Measurements from ENCODE around the gene HPS4. TPM values are rescaled to one million over a fixed set of nuclear protein-coding genes. Genes with fewer than 3 reads are reported as not detected.

The HPS4 gene
- polyA plus RNA-seq, 1 of the 3 experiments (the other 2 are of a cell fraction) = 22.5 TPM

DNA sequence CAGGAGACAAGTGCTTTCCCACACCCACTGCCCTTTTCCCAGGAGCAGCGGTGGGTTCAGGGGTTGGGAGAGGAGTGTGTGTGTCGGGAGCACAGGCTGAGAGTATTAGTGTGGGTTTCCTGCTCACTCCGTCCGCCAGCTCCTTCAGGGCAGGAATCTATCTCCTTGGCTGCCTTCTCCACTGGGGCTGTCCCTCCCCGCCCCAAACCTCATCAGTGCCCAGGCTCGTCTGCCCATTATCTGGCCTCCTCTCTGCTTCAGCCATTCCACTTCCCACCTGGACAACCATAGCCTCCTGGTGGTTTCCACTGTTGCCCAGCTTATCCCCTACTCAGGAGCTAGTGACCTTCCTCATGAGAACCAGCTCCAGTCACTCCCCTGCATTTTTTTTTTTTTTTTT, 34.6 kb downstream of the HPS4 start:
- no peak overlapping the region for H3K4me2 ChIP-seq
- no peak for DNase-seq
- H3K9me2 ChIP-seq = no peaks in the 10 kb centered on the region
- ChIA-PET POLR2A (no interaction called here), CTCF (interaction anchor here (2.2 to 2.3 kb wide), 2 partner anchors 12 to 84 kb away, joined by 6 to 20 read pairs; no protein-coding TSS in a partner anchor)
- WGBS (ENCODE audit: low lambda C conversion rate) = 100% methylated on average over 4 of the region's 6 CpGs
- H3K27me3 ChIP-seq (ENCODE audit: insufficient read depth) = no peaks in the 10 kb centered on the region
- TF ChIP-seq NFIC (IDR thresholded peaks at IDR 0.05; ENCODE audit: borderline replicate concordance) = no peak
- TF ChIP-seq, protein P1, sequence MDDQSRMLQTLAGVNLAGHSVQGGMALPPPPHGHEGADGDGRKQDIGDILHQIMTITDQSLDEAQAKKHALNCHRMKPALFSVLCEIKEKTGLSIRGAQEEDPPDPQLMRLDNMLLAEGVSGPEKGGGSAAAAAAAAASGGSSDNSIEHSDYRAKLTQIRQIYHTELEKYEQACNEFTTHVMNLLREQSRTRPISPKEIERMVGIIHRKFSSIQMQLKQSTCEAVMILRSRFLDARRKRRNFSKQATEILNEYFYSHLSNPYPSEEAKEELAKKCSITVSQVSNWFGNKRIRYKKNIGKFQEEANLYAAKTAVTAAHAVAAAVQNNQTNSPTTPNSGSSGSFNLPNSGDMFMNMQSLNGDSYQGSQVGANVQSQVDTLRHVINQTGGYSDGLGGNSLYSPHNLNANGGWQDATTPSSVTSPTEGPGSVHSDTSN (IDR thresholded peaks at IDR 0.05) = no peak
- no peak for TF ChIP-seq NRF1 (IDR thresholded peaks at IDR 0.05; ENCODE audit: low read depth, low read length)
- no peak for TF ChIP-seq FOXJ3 (CRISPR knock-in tag; IDR thresholded peaks at IDR 0.05)
- no peak for TF ChIP-seq RFX5 (IDR thresholded peaks at IDR 0.05; ENCODE audit: low read length)
- TF ChIP-seq TEAD4 (IDR thresholded peaks at IDR 0.05; ENCODE audit: borderline replicate concordance, insufficient read depth) = no peak
- TF ChIP-seq JUND (IDR thresholded peaks at IDR 0.05) = no peak
- TF ChIP-seq, protein P2, sequence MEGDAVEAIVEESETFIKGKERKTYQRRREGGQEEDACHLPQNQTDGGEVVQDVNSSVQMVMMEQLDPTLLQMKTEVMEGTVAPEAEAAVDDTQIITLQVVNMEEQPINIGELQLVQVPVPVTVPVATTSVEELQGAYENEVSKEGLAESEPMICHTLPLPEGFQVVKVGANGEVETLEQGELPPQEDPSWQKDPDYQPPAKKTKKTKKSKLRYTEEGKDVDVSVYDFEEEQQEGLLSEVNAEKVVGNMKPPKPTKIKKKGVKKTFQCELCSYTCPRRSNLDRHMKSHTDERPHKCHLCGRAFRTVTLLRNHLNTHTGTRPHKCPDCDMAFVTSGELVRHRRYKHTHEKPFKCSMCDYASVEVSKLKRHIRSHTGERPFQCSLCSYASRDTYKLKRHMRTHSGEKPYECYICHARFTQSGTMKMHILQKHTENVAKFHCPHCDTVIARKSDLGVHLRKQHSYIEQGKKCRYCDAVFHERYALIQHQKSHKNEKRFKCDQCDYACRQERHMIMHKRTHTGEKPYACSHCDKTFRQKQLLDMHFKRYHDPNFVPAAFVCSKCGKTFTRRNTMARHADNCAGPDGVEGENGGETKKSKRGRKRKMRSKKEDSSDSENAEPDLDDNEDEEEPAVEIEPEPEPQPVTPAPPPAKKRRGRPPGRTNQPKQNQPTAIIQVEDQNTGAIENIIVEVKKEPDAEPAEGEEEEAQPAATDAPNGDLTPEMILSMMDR (IDR thresholded peaks at IDR 0.05) = no peak
- no peak for TF ChIP-seq FOSL2 (IDR thresholded peaks at IDR 0.05; ENCODE audit: borderline replicate concordance, low read depth)
- TF ChIP-seq ELF1 (IDR thresholded peaks at IDR 0.05) = no peak
- TF ChIP-seq RXRA (IDR thresholded peaks at IDR 0.05; ENCODE audit: borderline replicate concordance, low read depth) = no peak
- TF ChIP-seq POLR2AphosphoS5 (IDR thresholded peaks at IDR 0.05; ENCODE audit: low read depth, low read length) = no peak
- TF ChIP-seq, protein P3, sequence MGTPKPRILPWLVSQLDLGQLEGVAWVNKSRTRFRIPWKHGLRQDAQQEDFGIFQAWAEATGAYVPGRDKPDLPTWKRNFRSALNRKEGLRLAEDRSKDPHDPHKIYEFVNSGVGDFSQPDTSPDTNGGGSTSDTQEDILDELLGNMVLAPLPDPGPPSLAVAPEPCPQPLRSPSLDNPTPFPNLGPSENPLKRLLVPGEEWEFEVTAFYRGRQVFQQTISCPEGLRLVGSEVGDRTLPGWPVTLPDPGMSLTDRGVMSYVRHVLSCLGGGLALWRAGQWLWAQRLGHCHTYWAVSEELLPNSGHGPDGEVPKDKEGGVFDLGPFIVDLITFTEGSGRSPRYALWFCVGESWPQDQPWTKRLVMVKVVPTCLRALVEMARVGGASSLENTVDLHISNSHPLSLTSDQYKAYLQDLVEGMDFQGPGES (IDR thresholded peaks at IDR 0.05; ENCODE audit: low read depth, low read length) = no peak
- TF ChIP-seq, protein P4, sequence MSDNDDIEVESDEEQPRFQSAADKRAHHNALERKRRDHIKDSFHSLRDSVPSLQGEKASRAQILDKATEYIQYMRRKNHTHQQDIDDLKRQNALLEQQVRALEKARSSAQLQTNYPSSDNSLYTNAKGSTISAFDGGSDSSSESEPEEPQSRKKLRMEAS (IDR thresholded peaks at IDR 0.05; ENCODE audit: low read depth) = no peak
- TF ChIP-seq EZH2phosphoT487 (IDR thresholded peaks at IDR 0.05; ENCODE audit: borderline replicate concordance, low read depth) = no peak
- no peak for TF ChIP-seq CHD2 (IDR thresholded peaks at IDR 0.05; ENCODE audit: low read length, partially characterized antibody)
- no peak for TF ChIP-seq MXI1 (IDR thresholded peaks at IDR 0.05; ENCODE audit: low read depth, low read length)
- TF ChIP-seq SIN3A (IDR thresholded peaks at IDR 0.05; ENCODE audit: borderline replicate concordance, low read depth, low read length) = no peak
- no peak for TF ChIP-seq RCOR1 (IDR thresholded peaks at IDR 0.05; ENCODE audit: low read length)
- no peak for TF ChIP-seq YY1 (IDR thresholded peaks at IDR 0.05; ENCODE audit: low read depth)
- H3K9ac ChIP-seq = no peak overlapping the region
- no peak overlapping the region for H3K4me3 ChIP-seq (ENCODE audit: low read depth in 2 of 2, low read length in 1 of 2)
- H3K9me3 ChIP-seq = no peaks in the 10 kb centered on the region
- H2AFZ ChIP-seq (ENCODE audit: low read depth) = no peak overlapping the region
- H4K20me1 ChIP-seq (ENCODE audit: insufficient read depth) = no peaks in the 10 kb centered on the region
- H3F3A ChIP-seq (replicated peaks; ENCODE audit: insufficient read depth) = no peaks in the 10 kb centered on the region
- H3K36me3 ChIP-seq (replicated peaks in 1 of 2; ENCODE audit: control insufficient read depth in 1 of 2, insufficient read depth in 2 of 2, low read length in 1 of 2) = peaks cover 6 to 34% of the 10 kb centered on the region in 2 experiments
- H3K79me2 ChIP-seq (ENCODE audit: insufficient read depth) = no peaks in the 10 kb centered on the region
- no peaks in the 10 kb centered on the region; a peak in 1 of 4 replicates for H3K4me1 ChIP-seq (ENCODE audit: control insufficient read depth in 1 of 2, insufficient read depth in 2 of 2, low read depth in 1 of 2, low read length in 1 of 2)
- H3K27ac ChIP-seq (ENCODE audit: low read depth in 2 of 2, low read length in 1 of 2) = no peak overlapping the region

Data from SK-N-SH (cell line).